GM23338 (cell line): ENCODE measurements around the gene PUS3. TPM values are rescaled to one million over a fixed set of nuclear protein-coding genes. Genes with fewer than 3 reads are reported as not detected.

Experiments
- ATAC-seq: fragments of 200-7000 bp; cut with Tn5 transposase; 3 replicates; pipeline ENCODE4 v1.9.1; 2020
- DNase-seq: peaks from one replicate; pipeline ENCODE4 v3.0.0-alpha.2; 2015; ENCODE audit warnings: low spot score
- H2AFZ ChIP-seq: fragments of 200-600 bp; sonication (generic); 2 replicates; pipeline ENCODE4 v1.8.0; 2016; ENCODE audit warnings: antibody characterized with exemption, mild to moderate bottlenecking, moderate library complexity
- H3F3A ChIP-seq: fragments of 200-600 bp; sonication (generic); replicated peaks from 2 replicates; pipeline ENCODE4 v1.8.0; 2017; ENCODE audit warnings: antibody characterized with exemption, mixed run types, low read depth
- H3K27ac ChIP-seq: fragments of 200-600 bp; sonication (generic); 2 replicates; pipeline ENCODE4 v1.6.1; 2016; ENCODE audit warnings: low read depth
- H3K27me3 ChIP-seq: fragments of 200-600 bp; sonication (generic); 2 replicates; pipeline ENCODE4 v1.8.0; 2016; ENCODE audit warnings: mild to moderate bottlenecking, mixed run types, moderate library complexity; ENCODE audit not compliant: insufficient read depth
- H3K36me3 ChIP-seq: fragments of 200-600 bp; sonication (generic); 2 replicates; pipeline ENCODE4 v1.8.0; 2016; ENCODE audit warnings: mild to moderate bottlenecking; ENCODE audit not compliant: insufficient read depth
- H3K4me1 ChIP-seq: fragments of 200-600 bp; sonication (generic); 2 replicates; pipeline ENCODE4 v1.8.0; 2016; ENCODE audit warnings: mild to moderate bottlenecking, moderate library complexity; ENCODE audit not compliant: insufficient read depth
- H3K4me2 ChIP-seq: fragments of 200-600 bp; sonication (generic); 2 replicates; pipeline ENCODE4 v1.7.1; 2017; ENCODE audit warnings: mixed run types
- H3K4me3 ChIP-seq: fragments of 200-600 bp; sonication (generic); 2 replicates; pipeline ENCODE4 v1.6.1; 2016; ENCODE audit warnings: mixed run types
- H3K79me2 ChIP-seq: fragments of 200-600 bp; sonication (generic); replicated peaks from 2 replicates; pipeline ENCODE4 v1.8.0; 2017; ENCODE audit warnings: mild to moderate bottlenecking; ENCODE audit not compliant: insufficient read depth
- H3K9me2 ChIP-seq: fragments of 200-600 bp; sonication (generic); 2 replicates; pipeline ENCODE4 v1.8.0; 2017; ENCODE audit not compliant: insufficient read depth
- H4K20me1 ChIP-seq: fragments of 200-600 bp; sonication (generic); replicated peaks from 2 replicates; pipeline ENCODE4 v1.8.0; 2017; ENCODE audit warnings: mild to moderate bottlenecking; ENCODE audit not compliant: insufficient read depth
- H3K27ac Mint-ChIP-seq: 2 replicates; pipeline ENCODE4 v1.8.0; 2020; ENCODE audit warnings: inconsistent platforms, mild to moderate bottlenecking, moderate library complexity, mixed read lengths
- H3K27me3 Mint-ChIP-seq: 3 replicates; pipeline ENCODE4 v1.8.0; 2022; ENCODE audit warnings: low read depth, mild to moderate bottlenecking, moderate library complexity, mixed read lengths, inconsistent platforms; ENCODE audit not compliant: insufficient read depth, poor library complexity
- H3K36me3 Mint-ChIP-seq: 3 replicates; pipeline ENCODE4 v1.8.0; 2021; ENCODE audit warnings: low read depth, mild to moderate bottlenecking, inconsistent platforms, moderate library complexity, mixed read lengths
- H3K4me1 Mint-ChIP-seq: 3 replicates; pipeline ENCODE4 v1.8.0; 2020; ENCODE audit warnings: mild to moderate bottlenecking, inconsistent platforms, mixed read lengths
- H3K4me3 Mint-ChIP-seq: 3 replicates; pipeline ENCODE4 v1.8.0; 2021; ENCODE audit warnings: moderate library complexity, mild to moderate bottlenecking, inconsistent platforms, mixed read lengths
- H3K9me3 Mint-ChIP-seq: 3 replicates; pipeline ENCODE4 v1.8.0; 2020; ENCODE audit warnings: moderate library complexity, mild to moderate bottlenecking, inconsistent platforms, mixed read lengths
- CREB1 ChIP-seq: fragments of 250-450 bp; sonication (Bioruptor Pico); IDR thresholded peaks from 2 replicates; pipeline ENCODE4 v1.5.0; 2020; ENCODE audit warnings: low read depth, mild to moderate bottlenecking, moderate library complexity
- EZH2 ChIP-seq: fragments of 200-600 bp; sonication (generic); IDR thresholded peaks from one replicate; pipeline ENCODE4 v1.8.0; 2017; ENCODE audit warnings: antibody characterized with exemption, mild to moderate bottlenecking, low read depth; ENCODE audit not compliant: unreplicated experiment
- EZH2phosphoT487 ChIP-seq: fragments of 200-600 bp; sonication (generic); IDR thresholded peaks from one replicate; pipeline ENCODE4 v1.8.1; 2018; ENCODE audit warnings: antibody characterized with exemption; ENCODE audit not compliant: unreplicated experiment
- JUNB ChIP-seq: IDR thresholded peaks from one replicate; pipeline ENCODE4 v1.6.1; 2016; ENCODE audit warnings: antibody characterized with exemption; ENCODE audit not compliant: unreplicated experiment
- NANOG ChIP-seq: IDR thresholded peaks from 2 replicates; pipeline ENCODE4 v1.6.1; 2016; ENCODE audit warnings: antibody characterized with exemption, borderline replicate concordance
- POLR2AphosphoS5 ChIP-seq: IDR thresholded peaks from 2 replicates; pipeline ENCODE4 v1.6.1; 2016; ENCODE audit warnings: antibody characterized with exemption, low read depth
- ZNF114 ChIP-seq: fragments of 250-450 bp; sonication (Bioruptor Pico); IDR thresholded peaks from 2 replicates; pipeline ENCODE4 v1.5.0; 2020; ENCODE audit warnings: mild to moderate bottlenecking, moderate library complexity
- ZNF331 ChIP-seq: fragments of 250-450 bp; sonication (Bioruptor Pico); IDR thresholded peaks from 2 replicates; pipeline ENCODE4 v1.5.0; 2020; ENCODE audit warnings: low read depth, mild to moderate bottlenecking, moderate library complexity
- polyA plus RNA-seq: library from polyadenylated mRNA; unstranded; fragments of >200 nt; fragmentation: Nextera tagmentation; extraction: Ambion mirVana; gene quantifications from 2 replicates; pipeline ENCODE4 v1.2.1, GENCODE V29; 2016
- total RNA-seq: library from RNA; depleted of rRNA; stranded (reverse); fragments of >200 nt; shearing (Covaris generic); gene quantifications from 2 replicates; pipeline ENCODE4 v1.2.3, GENCODE V29; 2014
- TF ChIP-seq, protein P1 (sequence below): fragments of 250-450 bp; sonication (Bioruptor Pico); IDR thresholded peaks from 2 replicates; pipeline ENCODE4 v1.5.0; 2020; ENCODE audit warnings: mild to moderate bottlenecking, moderate library complexity
- TF ChIP-seq, protein P2 (sequence below): IDR thresholded peaks from 2 replicates; pipeline ENCODE4 v1.6.1; 2016; ENCODE audit warnings: antibody characterized with exemption

PUS3 gene
- total and polyA plus RNA-seq, 2 experiments from 2014 or later: 15.8 to 24.1 TPM

DNA sequence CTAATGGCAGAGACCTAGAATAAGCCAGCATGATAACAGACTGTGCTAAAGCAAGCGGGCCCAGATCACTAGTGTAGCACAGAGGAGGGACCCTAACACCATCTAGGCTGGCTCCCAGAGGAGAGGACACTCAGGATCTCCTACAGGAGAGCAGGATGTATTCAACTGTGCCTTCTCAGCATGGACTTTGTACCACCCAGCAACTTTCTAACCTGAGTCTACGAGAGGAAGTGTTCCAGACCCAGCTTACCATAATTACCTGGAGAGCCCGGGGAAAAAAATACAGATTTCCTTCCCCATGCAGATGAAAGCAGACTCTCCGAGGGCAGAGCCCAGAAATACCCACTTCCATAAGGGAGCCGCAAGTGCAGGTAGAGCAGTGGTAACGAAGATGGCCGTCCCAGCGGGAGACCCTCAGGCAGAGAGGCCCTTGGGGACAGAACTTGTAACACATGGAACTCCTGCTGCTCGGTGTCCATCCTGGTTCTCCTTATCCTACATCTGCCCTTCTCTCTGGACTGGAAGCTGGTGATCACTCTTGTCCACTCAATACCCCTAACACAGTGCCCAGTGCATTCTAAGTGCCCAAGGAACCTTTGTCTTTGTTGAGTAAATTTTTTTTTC, 21.5 kb upstream of the PUS3 start (continued):
- TF ChIP-seq, protein P1, sequence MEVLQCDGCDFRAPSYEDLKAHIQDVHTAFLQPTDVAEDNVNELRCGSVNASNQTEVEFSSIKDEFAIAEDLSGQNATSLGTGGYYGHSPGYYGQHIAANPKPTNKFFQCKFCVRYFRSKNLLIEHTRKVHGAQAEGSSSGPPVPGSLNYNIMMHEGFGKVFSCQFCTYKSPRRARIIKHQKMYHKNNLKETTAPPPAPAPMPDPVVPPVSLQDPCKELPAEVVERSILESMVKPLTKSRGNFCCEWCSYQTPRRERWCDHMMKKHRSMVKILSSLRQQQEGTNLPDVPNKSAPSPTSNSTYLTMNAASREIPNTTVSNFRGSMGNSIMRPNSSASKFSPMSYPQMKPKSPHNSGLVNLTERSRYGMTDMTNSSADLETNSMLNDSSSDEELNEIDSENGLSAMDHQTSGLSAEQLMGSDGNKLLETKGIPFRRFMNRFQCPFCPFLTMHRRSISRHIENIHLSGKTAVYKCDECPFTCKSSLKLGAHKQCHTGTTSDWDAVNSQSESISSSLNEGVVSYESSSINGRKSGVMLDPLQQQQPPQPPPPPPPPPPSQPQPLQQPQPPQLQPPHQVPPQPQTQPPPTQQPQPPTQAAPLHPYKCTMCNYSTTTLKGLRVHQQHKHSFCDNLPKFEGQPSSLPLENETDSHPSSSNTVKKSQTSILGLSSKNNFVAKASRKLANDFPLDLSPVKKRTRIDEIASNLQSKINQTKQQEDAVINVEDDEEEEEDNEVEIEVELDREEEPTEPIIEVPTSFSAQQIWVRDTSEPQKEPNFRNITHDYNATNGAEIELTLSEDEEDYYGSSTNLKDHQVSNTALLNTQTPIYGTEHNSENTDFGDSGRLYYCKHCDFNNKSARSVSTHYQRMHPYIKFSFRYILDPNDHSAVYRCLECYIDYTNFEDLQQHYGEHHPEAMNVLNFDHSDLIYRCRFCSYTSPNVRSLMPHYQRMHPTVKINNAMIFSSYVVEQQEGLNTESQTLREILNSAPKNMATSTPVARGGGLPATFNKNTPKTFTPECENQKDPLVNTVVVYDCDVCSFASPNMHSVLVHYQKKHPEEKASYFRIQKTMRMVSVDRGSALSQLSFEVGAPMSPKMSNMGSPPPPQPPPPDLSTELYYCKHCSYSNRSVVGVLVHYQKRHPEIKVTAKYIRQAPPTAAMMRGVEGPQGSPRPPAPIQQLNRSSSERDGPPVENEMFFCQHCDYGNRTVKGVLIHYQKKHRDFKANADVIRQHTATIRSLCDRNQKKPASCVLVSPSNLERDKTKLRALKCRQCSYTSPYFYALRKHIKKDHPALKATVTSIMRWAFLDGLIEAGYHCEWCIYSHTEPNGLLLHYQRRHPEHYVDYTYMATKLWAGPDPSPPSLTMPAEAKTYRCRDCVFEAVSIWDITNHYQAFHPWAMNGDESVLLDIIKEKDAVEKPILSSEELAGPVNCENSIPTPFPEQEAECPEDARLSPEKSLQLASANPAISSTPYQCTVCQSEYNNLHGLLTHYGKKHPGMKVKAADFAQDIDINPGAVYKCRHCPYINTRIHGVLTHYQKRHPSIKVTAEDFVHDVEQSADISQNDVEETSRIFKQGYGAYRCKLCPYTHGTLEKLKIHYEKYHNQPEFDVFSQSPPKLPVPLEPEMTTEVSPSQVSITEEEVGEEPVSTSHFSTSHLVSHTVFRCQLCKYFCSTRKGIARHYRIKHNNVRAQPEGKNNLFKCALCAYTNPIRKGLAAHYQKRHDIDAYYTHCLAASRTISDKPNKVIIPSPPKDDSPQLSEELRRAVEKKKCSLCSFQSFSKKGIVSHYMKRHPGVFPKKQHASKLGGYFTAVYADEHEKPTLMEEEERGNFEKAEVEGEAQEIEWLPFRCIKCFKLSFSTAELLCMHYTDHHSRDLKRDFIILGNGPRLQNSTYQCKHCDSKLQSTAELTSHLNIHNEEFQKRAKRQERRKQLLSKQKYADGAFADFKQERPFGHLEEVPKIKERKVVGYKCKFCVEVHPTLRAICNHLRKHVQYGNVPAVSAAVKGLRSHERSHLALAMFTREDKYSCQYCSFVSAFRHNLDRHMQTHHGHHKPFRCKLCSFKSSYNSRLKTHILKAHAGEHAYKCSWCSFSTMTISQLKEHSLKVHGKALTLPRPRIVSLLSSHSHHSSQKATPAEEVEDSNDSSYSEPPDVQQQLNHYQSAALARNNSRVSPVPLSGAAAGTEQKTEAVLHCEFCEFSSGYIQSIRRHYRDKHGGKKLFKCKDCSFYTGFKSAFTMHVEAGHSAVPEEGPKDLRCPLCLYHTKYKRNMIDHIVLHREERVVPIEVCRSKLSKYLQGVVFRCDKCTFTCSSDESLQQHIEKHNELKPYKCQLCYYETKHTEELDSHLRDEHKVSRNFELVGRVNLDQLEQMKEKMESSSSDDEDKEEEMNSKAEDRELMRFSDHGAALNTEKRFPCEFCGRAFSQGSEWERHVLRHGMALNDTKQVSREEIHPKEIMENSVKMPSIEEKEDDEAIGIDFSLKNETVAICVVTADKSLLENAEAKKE (CRISPR knock-in tag): no peak
- TF ChIP-seq ZNF114 (CRISPR knock-in tag): no peak

DNA sequence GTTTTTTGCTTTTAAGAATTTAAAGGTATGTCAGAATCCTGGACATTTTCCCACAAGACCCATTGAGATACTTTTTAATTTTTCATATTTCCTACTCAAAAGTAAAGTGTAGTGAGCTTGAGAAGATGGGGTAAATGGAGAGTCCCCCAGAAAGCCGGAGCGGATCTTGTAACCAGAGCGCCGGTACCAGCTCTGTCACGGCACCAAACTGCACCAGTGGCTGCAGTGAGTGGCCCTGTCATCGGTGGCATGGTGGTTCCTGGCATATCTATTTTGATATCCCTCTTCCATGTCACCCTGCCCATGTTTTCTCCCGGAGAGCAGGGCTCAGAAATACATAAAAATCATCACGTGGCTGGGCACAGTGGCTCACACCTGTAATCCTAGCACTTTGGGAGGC, 20.6 kb upstream of the PUS3 start:
- Histone ChIP-seq H3K27me3 (no peaks in the 10 kb centered on the region), H3K36me3 (no peaks in the 10 kb centered on the region), H2AFZ (no peak overlapping the region), H4K20me1 (no peaks in the 10 kb centered on the region), H3K4me3 (no peak overlapping the region), H3K4me2 (no peak overlapping the region), H3F3A (no peaks in the 10 kb centered on the region), H3K4me1 (no peaks in the 10 kb centered on the region), H3K27ac (no peak overlapping the region), H3K79me2 (no peaks in the 10 kb centered on the region), H3K9me2 (no peaks in the 10 kb centered on the region)
- no peak for DNase-seq
- H3K36me3 Mint-ChIP-seq: no peaks in the 10 kb centered on the region
- no peak overlapping the region for H3K4me3 Mint-ChIP-seq
- ATAC-seq: no peak
- H3K4me1 Mint-ChIP-seq: peaks cover 17% of the 10 kb centered on the region
- peaks cover 5% of the 10 kb centered on the region for H3K27me3 Mint-ChIP-seq
- H3K9me3 Mint-ChIP-seq: no peaks in the 10 kb centered on the region
- H3K27ac Mint-ChIP-seq: no peak overlapping the region
- TF ChIP-seq NANOG (no peak), EZH2phosphoT487 (no peak), EZH2 (no peak), POLR2AphosphoS5 (no peak), ZNF331 (CRISPR knock-in tag) (no peak), ZNF114 (CRISPR knock-in tag) (no peak), CREB1 (CRISPR knock-in tag) (no peak), JUNB (no peak)
- TF ChIP-seq, protein P2, sequence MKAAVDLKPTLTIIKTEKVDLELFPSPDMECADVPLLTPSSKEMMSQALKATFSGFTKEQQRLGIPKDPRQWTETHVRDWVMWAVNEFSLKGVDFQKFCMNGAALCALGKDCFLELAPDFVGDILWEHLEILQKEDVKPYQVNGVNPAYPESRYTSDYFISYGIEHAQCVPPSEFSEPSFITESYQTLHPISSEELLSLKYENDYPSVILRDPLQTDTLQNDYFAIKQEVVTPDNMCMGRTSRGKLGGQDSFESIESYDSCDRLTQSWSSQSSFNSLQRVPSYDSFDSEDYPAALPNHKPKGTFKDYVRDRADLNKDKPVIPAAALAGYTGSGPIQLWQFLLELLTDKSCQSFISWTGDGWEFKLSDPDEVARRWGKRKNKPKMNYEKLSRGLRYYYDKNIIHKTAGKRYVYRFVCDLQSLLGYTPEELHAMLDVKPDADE: no peak
